HG03175 (cell line): ENCODE measurements around the gene FURIN.
"Not testable (repeated sequence)": the region's sequence is repeated elsewhere in the genome, so short reads cannot be mapped to it uniquely, and the experiment has no call there.

Experiments
- ATAC-seq: cut with Tn5 transposase; IDR thresholded peaks from one replicate; pipeline ENCODE4 v1.9.1; 2021; ENCODE audit warnings: mild to moderate bottlenecking, moderate library complexity; ENCODE audit not compliant: unreplicated experiment

The FURIN gene

DNA sequence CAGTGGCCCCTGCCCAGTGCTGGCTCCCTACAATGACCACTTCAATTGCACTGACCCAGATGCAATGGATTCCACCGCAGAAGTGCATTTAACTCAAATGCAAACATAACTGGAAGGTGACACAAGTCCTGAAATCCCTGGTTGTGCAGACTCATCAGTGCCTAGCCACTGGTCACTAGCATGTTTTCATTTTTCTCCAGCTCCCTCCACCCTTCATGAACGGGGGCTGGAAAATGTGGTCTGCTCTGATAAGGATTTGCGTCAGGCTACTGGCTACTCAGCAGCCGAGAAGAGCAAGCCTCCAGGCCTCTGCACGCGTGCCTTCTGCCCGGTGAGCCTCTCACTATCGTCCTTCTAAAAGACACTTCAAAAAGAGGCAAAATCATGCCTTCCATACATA lies 27.4 kb upstream of the FURIN start:
- no peak for ATAC-seq

DNA sequence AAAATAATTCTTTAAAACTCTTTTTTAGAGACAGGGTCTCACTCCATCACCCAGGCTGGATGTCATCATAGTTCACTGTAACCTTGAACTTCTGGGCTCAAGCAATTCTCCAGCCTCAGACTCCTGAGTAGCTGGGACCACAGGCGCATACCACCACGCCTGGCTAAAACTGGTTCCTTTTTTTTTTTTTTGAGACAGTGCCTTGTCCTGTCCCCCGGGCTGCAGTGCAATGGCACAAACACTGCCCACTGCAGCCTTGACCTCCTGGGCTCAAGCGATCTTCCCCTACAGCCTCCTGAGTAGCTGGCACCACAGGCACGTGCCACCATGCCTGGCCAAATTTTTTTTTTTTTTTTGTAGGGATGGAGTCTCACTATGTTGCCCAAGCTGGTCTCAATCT lies 23.7 kb upstream of the FURIN start:
- no peak for ATAC-seq

DNA sequence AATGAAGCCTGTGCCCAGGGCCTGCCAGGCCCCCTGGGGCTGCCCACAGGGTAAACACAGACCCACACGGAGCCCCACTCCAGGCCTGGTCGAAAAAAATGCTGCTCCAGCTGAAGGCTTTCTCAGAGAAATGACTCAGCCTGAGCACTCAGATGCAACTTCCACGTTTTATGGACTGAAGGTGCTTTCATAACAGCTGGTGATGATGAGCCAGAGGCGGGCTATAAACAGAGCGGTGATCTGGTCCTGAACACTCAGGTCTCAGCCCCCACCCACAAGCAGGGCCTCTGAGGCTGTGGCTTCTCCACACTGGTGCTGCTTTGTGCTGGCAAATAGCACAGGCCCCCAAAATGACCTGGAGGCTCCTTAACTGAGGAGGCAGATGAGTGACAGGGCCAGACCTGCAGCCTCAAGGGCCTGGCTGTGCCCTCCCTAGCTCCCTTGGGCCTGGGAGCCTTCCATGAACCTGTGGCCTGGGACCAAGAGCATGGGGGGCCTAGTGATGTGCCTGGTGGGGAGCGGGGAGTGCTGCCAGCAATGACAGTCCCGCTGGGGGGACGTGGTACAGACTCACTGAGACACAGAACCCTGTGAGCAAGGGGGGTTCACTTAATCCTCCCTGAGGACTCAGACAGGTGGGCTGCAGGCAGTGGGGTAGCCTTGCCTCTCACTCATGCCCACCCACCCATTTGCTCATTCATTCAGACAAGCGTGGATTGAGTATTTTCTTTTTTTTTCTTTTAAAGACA lies 23.0 kb upstream of the FURIN start:
- ATAC-seq = peak; percentile 86

GRCh38 chr15:90849424-90849823 lies 19.0 kb upstream of the FURIN start:
- ATAC-seq = not testable (repeated sequence)

DNA sequence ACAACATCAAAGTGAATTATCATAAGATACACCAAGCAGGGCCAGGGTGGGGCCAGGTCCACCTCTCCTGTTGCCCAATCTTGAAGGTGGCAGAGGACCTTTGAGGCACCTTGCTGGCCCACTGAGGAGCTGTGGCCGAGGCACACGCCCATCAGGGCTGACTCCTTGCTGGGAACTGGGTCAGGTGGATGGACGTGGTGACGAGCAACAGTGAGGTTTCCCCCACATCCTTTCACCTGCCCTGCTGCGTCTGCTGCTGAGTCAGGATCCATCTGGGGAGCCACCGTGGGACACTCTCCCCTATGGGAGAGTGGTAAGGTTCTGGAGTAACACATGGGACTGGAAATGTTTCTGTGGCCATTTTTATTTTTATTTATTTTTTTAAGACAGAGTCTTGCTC lies 17.3 kb upstream of the FURIN start:
- no peak for ATAC-seq

DNA sequence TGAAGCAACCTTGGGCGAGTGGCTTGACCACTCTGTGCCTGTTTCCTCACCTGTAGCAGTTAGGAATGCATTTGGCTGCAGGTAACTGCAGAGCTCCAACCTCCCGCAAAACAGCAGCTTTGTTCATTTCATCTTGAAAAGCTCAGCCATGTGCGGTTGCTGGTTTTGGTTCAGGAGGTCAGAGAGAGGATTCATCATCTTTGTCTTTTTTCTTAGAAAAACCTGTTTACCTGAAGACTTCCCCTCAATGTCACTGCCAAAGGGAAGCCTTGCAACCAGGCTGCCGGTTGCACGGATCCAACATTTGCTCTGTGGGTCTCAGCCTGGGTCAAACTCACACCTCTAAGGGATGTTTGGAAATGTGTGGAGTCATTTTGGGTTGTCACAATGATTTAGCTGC lies 16.4 kb upstream of the FURIN start:
- no peak for ATAC-seq

DNA sequence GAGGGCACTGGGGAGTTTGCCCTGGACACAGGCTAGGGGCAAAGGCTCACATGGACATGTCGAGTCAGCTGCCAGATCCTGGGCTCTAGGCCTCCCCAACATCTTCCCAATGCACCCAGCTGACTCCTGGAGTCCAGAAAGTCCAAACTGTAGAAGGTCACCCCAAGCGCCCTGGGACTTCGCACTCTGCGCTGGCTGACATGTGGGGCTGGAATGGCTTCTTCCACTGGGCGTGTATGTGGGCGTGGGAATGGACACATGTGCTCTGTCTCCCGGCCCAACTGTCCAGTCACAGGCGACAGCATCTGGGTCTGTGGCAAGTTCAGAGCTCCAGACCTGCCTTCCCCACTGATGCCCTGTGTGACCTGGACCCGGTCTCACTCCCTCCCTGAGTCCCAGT lies 13.2 kb upstream of the FURIN start:
- no peak for ATAC-seq

DNA sequence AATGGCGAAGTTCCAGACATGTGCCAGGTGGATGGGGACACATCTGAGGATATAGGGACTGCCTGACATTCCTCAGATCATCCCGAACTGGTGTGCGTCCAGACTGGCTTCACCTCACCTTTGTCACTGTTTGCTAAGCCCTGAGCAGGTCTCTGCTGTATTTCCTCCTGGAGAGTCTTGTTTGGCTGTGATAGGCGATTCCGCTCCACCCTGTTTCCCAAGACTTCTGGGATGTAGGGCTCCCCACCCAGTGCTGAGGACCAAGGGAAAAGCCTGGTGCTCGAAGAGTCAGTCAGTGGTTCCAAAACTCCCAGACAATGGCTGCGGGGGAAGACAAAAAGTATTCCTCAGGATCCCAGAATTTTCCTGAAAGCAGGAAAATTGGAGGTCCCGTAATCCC lies 11.1 kb upstream of the FURIN start:
- ATAC-seq = no peak

DNA sequence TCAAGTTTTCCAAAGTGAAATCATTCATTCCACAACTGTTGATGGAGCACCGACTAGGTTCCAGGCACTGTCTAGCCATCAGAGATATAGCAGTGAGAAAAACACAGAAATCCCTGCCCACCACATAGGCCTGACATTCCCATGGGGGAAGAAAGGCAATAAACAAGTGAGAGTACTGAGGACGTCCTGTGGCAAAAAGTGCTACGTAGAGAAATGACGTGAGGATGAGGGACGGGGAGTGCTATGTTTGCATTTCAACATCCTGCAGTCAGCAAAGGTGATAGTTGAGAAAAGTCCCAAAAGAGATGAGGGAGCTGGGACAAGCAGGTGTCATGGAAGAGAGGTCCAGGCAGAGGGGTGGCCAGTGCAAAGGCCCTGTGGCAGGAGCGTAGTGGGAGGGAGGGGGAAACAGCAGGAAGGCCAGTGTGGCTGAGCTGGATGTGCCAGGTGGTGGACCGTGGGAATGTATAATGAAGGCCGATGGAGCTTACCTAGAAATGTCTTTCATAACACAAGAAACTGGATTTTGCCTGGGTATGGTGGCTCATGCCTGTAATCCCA lies 10.4 kb upstream of the FURIN start:
- no peak for ATAC-seq

DNA sequence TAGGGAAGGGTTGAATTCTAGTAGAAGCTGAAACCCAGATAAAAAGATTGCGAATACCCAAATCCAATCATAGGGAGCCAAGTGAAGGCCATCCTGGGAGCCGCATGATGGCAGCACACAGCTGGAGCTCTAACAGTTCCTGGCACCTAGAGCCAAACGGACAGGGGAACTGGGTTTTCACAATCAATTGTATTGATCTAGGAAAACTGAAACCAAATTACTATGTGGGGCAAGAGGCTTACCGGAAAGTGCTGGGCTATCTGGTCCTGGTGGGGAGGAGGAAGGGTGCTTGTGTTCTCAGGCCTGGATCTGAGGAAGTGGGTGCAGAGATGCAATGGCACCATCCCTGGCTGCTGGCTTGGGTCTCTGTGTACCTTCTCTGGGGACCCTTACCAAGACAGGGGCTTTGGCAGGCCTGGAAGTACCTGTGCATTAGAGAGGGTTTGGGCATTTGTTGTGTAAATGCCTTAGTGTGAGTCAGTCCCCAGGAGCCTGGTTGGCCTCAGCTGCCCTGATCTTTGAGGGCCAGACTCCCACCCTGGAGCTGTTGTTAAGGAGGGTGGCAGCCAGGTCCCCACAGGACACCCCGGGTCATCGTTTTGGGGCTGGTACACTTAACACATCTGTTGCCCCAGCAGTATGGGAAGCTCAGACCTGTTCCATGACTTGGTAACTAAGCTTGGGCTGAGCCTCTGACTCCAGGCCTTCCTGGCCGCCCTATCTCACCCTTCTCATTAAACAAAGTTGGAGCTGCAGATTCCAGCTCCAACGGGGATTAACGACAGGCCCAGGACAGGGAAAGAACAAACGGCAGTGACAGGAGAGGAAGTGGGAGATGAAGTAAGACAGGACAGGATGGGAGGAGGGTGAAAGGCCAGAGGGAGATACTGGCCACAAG lies 8.9 kb upstream of the FURIN start:
- no peak for ATAC-seq

GRCh38 chr15:90860450-90860849 lies 7.9 kb upstream of the FURIN start:
- ATAC-seq = no peak

DNA sequence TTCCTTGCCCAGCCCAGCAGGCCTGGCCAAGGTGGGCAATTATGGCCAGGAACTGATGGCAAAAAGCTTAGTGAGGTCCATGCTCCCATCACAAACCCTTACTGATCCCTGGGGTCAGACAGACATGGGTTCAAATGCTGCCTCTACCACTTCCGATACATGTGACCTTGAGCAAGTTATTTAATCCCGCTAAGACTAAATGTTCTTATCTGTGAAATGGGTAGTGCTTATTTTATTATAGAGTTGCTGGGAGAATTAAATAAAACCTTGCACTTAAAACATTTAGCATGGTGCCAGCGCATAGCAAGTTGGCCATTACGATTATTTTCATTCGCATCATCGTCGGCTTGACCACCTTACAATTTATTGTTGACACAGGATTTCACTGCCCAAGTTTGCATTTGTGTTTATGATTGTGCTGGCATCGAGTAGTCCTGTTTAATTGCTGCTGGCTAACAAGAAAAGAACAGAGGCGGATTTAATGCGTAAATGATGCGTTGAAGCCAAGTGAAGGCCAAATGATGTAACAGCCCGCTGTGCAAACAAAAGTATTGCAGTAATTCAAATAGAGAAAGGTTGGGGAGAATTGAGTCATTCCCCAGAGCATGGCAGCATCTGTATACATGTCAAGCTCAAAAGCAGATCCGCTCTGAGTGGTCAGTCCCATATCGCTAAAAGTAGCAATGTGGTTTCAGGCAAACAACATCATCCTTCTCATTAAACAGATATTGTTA lies 7.3 kb upstream of the FURIN start:
- ATAC-seq = no peak

GRCh38 chr15:90862487-90862886 lies 5.9 kb upstream of the FURIN start:
- no peak for ATAC-seq

- no peak for ATAC-seq
These were observed 5.2 kb upstream of the FURIN start for GRCh38 chr15:90862964-90863778.

DNA sequence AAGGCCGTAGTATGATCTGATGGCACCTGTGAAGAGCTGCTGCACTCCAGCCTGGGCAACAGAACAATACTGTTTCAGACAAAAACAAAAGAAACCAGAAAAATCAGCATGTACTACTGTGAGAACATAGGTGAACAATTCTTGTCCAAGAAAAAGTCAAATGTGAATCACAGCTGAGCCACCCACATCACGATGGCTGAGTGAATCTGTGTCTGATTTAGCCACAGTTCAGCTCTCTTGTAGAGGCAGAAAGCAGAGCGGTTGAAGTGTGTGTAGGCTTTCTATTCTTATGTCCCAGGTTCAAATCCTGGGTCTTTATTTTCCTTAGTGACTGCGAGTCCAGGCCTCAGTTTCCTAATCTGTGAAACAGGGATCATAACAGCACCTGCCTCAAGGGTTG lies 4.4 kb upstream of the FURIN start:
- ATAC-seq = no peak

DNA sequence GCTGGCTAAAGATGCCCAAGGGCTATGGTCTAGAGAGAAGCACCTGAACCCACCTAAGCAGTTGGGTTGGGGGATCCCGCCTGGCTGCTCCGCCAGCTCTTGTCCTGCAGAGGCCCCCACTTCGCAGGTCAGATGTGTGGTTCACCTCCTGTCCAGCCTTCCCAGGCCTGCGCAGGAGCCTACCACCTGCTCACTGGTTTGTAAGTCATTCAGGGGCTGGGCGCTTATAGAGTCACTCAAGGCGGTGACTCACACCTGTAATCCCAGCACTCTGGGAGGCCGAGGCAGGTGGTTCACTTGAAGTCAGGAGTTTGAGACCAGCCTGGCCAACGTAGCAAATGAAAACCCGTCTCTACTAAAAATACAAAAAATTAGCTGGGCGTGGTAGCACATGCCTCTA lies 3.9 kb upstream of the FURIN start:
- no peak for ATAC-seq

DNA sequence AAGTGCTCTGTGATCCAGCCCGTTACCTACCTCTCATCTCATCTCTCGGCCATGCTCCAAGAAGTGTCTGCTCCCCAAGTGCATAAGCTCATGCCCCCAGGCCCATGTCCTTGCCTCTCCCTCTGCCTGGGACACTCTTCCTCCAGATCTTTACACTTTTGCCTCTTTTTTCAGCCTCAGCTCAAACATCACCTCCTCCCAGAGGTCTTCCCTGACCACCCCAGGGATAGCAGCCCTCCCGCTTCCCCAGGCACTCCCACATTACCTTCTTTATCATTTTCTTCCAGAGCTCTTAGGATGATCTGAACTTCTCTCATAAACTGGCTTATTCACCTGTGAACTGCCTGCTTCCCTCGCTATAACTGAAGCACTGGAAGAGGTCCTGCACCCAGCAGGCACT lies 2.7 kb upstream of the FURIN start:
- ATAC-seq = no peak

- ATAC-seq = no peak
These were observed 2.1 kb upstream of the FURIN start for GRCh38 chr15:90866161-90866715.

DNA sequence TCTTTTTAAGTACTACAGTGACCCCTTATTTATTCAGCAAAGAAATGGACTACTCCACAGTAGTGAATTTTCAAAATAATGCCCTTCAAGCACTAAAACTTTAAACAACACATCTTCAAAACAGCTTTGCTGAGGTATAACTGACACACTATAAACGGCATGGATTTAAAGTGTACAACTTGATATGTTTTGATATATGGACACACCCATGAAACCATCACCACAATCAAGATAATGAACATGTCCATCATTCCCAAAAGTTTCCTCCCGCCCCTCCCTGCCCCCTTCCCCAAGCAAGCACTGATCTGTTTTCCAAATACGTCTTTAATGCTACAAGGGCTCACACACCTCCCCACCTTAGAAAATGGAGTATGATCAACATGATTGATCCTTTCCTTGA lies 1.6 kb upstream of the FURIN start:
- ATAC-seq = no peak

GRCh38 chr15:90869140-90869541 lies 753 bp downstream of the FURIN start:
- no peak for ATAC-seq
